ENCODE measurements around the gene NIFK. TPM values are rescaled to one million over a fixed set of nuclear protein-coding genes. Genes with fewer than 3 reads are reported as not detected.
"Not testable (repeated sequence)": the region's sequence is repeated elsewhere in the genome, so short reads cannot be mapped to it uniquely, and the experiment has no call there.

The NIFK gene
- polyA plus RNA-seq, 3 donors from 2014 or later, result 35.6 to 67.4 (median 39.8) TPM

- Mint-ChIP-seq H3K4me3 (peak within 1 kb of the TSS; percentile 92 to 98 (median 94)), H3K27me3 (ENCODE audit: low read depth in 3 of 3) (peaks cover 0 to 4% (median 2%) of the 10 kb centered on the region in 3 donors), H3K27ac (peak within 1 kb of the TSS; percentile 88 to 97 (median 94)), H3K36me3 (peaks cover 0 to 12% (median 0%) of the 10 kb centered on the region in 3 donors), H3K4me1 (peaks cover 36 to 46% of the 10 kb centered on the region in 2 donors), H3K9me3 (no peaks in the 10 kb centered on the region)
- peak; percentile 96 to 97 (median 97) for DNase-seq
Measured at GRCh38 chr2:121755237-121756111, 18.8 kb upstream of the NIFK start, which contains the start of gene TSN. Gene TSN (plus strand): TSS chr2:121755651. CDS start chr2:121755780, 129 bp downstream.

DNA sequence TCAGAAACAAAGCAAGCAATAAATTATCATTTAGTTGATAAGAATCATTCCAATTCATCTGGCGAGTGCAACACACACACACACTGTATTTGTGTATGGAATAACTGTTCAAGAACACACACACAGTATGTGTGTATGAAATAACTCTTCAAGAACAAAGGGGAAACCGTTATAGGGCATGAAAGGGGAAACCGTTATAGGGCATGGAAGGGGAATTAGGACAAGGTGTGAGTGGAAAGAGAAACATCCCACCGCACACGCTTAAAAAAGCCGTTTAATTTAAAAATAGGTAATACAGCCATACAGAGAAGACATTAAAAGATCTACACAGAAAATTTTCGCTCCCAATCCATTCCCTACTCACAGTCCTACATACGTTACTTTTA is 18.2 kb upstream of the NIFK start:
- Mint-ChIP-seq H3K27ac (peak overlapping the region; percentile 88 to 97 (median 92)), H3K9me3 (no peaks in the 10 kb centered on the region), H3K27me3 (ENCODE audit: low read depth in 3 of 3) (peaks cover 0 to 4% (median 2%) of the 10 kb centered on the region in 3 donors), H3K4me1 (peaks cover 36 to 46% of the 10 kb centered on the region in 2 donors), H3K4me3 (peak overlapping the region; percentile 92 to 98 (median 94)), H3K36me3 (peaks cover 0 to 10% (median 0%) of the 10 kb centered on the region in 3 donors)
- DNase-seq, result no peak

DNA sequence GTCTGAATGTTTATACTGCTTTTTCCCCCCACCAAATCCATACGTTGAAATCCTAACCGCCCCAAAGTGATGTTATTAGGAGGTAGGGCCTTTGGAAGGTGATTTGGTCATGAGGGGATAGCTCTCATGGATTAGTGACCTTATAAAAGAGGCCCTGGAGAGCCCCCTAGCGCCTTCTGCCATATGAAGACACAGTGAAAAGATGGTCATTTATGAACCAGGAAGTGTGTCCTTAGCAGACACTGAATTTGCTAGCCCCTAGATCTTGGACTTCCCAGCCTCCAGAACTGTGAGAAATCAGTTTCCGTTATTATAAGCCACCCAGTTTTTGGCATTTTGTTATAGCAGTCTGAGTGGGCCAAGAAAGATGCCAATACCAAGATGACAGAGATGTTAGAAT is 11.5 kb upstream of the NIFK start:
- no peaks in the 10 kb centered on the region for H3K36me3 Mint-ChIP-seq
- no peak overlapping the region for H3K4me3 Mint-ChIP-seq
- DNase-seq, result no peak
- no peaks in the 10 kb centered on the region for H3K9me3 Mint-ChIP-seq
- peaks cover 0 to 4% (median 3%) of the 10 kb centered on the region in 3 donors for H3K27me3 Mint-ChIP-seq (ENCODE audit: low read depth in 3 of 3)
- no peaks in the 10 kb centered on the region for H3K4me1 Mint-ChIP-seq
- peak overlapping the region in 1 of 6 donors; percentile 69 for H3K27ac Mint-ChIP-seq

- Mint-ChIP-seq H3K4me3 (no peak overlapping the region), H3K36me3 (no peaks in the 10 kb centered on the region), H3K9me3 (no peaks in the 10 kb centered on the region), H3K27ac (peak overlapping the region in 4 of 6 donors; percentile 12 to 63 (median 48)), H3K27me3 (ENCODE audit: low read depth in 3 of 3) (peaks cover 0 to 4% (median 3%) of the 10 kb centered on the region in 3 donors), H3K4me1 (no peaks in the 10 kb centered on the region)
- DNase-seq, result peak in 1 of 3 donors; percentile 30
Measured at GRCh38 chr2:121746071-121746578, 9.4 kb upstream of the NIFK start.

- Mint-ChIP-seq H3K4me3 (no peak overlapping the region), H3K9me3 (no peaks in the 10 kb centered on the region), H3K27ac (peak overlapping the region in 3 of 6 donors; percentile 40 to 56 (median 45)), H3K36me3 (no peaks in the 10 kb centered on the region), H3K4me1 (peaks cover 26 to 28% of the 10 kb centered on the region in 2 donors), H3K27me3 (ENCODE audit: low read depth in 3 of 3) (peaks cover 0 to 17% (median 3%) of the 10 kb centered on the region in 3 donors)
- DNase-seq, result no peak
Measured at GRCh38 chr2:121741450-121741849, 4.8 kb upstream of the NIFK start.

DNA sequence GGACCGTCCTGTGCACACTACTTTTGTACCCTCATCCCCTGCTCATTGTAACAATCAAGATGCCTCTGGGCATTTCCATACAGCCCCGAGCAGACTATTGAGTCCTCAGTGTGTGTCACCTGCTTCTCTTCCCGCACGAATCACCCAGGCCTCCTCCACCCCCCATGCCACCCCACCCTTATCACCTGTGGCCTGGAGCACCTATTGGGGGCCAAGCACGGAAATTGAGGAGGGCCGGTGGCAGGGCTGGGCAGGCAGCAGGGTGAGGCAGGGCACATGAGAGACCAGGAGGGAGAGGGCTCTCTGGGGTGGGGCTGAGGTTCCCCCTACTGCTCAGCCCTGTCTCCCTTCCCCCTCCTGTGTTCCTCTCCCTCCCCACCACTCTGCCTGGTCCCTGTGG is 4.3 kb upstream of the NIFK start:
- H3K9me3 Mint-ChIP-seq, result no peaks in the 10 kb centered on the region
- H3K4me3 Mint-ChIP-seq, result no peak overlapping the region
- H3K27ac Mint-ChIP-seq, result peak overlapping the region in 3 of 6 donors; percentile 5 to 40 (median 13)

GRCh38 chr2:121736140-121736461 is 574 bp downstream of the NIFK start:
- no peak for DNase-seq
- no peaks in the 10 kb centered on the region for H3K9me3 Mint-ChIP-seq
- peak overlapping the region; percentile 92 to 98 (median 96) for H3K27ac Mint-ChIP-seq
- peaks cover 0 to 18% (median 0%) of the 10 kb centered on the region in 3 donors for H3K27me3 Mint-ChIP-seq (ENCODE audit: low read depth in 3 of 3)
- peaks cover 9 to 12% (median 10%) of the 10 kb centered on the region in 3 donors for H3K36me3 Mint-ChIP-seq
- peaks cover 47 to 58% of the 10 kb centered on the region in 2 donors for H3K4me1 Mint-ChIP-seq
- peak overlapping the region; percentile 97 to 99 (median 98) for H3K4me3 Mint-ChIP-seq

More for the DNA sequence above, 4.3 kb upstream of the NIFK start:
- peaks cover 0 to 17% (median 3%) of the 10 kb centered on the region in 3 donors for H3K27me3 Mint-ChIP-seq (ENCODE audit: low read depth in 3 of 3)
- peaks cover 31 to 32% of the 10 kb centered on the region in 2 donors for H3K4me1 Mint-ChIP-seq
- DNase-seq, result no peak
- no peaks in the 10 kb centered on the region for H3K36me3 Mint-ChIP-seq

DNA sequence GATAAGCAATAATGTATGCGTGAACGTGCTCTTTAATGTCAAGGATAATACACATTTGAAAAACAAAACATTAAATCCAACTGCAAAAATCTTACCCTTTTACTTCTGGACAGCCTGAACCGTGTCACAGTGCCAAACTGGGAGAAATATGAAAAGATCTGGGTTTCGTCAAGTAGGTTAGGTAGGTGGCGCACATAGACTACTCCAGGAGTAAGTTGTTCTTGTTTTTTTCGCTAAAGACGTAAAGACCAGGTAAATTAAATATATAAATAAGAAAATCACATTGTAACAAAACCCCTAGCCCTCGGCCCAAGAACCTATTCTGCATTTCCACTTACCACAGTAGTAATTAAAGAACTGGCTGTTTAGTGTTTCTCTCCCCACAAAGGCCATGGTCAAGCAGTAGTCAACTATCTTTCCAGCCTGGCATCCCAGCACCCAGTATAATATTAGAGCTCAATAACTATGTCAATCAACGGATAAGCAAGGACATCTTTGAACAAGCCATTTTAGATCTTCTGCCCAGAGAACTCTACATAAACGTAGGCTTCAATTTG is 1.1 kb downstream of the NIFK start:
- H3K9me3 Mint-ChIP-seq, result no peaks in the 10 kb centered on the region
- DNase-seq, result no peak
- H3K4me1 Mint-ChIP-seq, result peaks cover 47 to 58% of the 10 kb centered on the region in 2 donors
- H3K27ac Mint-ChIP-seq, result peak overlapping the region; percentile 92 to 98 (median 96)
- H3K4me3 Mint-ChIP-seq, result peak overlapping the region; percentile 97 to 99 (median 98)
- peaks cover 9 to 17% (median 10%) of the 10 kb centered on the region in 3 donors for H3K36me3 Mint-ChIP-seq
- H3K27me3 Mint-ChIP-seq (ENCODE audit: low read depth in 3 of 3), result peaks cover 0 to 19% (median 0%) of the 10 kb centered on the region in 3 donors

DNA sequence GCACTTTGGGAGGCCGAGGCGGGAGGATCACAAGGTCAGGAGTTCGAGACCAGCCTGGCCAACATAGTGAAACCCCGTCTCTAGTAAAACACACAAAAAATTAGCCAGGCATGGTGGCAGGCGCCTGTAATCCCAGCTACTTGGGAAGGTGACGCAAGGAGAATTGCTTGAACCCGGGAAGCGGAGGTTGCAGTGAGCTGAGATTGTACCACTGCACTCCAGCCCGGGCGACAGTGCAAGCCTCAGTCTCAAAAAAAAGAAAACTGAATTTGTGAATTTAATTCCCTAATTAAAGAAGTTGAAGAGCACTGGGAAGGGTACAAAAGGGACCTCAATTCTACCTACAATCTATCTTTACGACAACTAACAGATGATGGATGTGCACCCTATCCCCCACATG is 2.1 kb downstream of the NIFK start:
- Mint-ChIP-seq H3K27me3 (ENCODE audit: low read depth in 3 of 3) (peaks cover 0 to 17% (median 0%) of the 10 kb centered on the region in 3 donors), H3K4me1 (peaks cover 45 to 56% of the 10 kb centered on the region in 2 donors), H3K4me3 (peak overlapping the region in 1 of 5 donors; percentile 98), H3K27ac (peak overlapping the region in 1 of 6 donors; percentile 92), H3K36me3 (peaks cover 9 to 19% (median 10%) of the 10 kb centered on the region in 3 donors)
- H3K9me3 Mint-ChIP-seq, DNase-seq: not testable (repeated sequence)

DNA sequence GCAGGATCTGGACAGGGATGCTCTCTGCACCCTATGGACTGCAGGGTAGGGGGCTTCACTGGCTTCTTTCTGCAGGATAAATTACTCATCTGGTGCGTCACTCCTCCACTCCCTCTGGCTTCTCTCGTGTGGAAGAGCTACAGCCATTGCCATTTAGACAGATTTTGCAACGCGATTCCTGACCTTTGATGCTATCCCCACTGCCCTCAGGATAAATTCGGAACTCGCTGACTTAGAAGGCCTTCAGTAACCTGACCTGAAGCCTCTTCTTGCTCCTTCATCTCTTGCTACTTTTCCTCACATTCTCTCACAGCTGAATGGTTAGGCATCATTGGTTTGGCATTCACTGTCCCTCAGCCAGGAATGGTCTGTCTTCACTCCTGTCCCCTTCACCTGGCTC is 5.3 kb downstream of the NIFK start:
- peaks cover 20 to 34% of the 10 kb centered on the region in 2 donors for H3K4me1 Mint-ChIP-seq
- H3K36me3 Mint-ChIP-seq, result peaks cover 24 to 41% (median 25%) of the 10 kb centered on the region in 3 donors
- H3K27ac Mint-ChIP-seq, result peak overlapping the region in 4 of 6 donors; percentile 9 to 59 (median 28)
- peaks cover 0 to 3% (median 0%) of the 10 kb centered on the region in 3 donors for H3K27me3 Mint-ChIP-seq (ENCODE audit: low read depth in 3 of 3)
- H3K4me3 Mint-ChIP-seq, result no peak overlapping the region
- no peaks in the 10 kb centered on the region for H3K9me3 Mint-ChIP-seq
- no peak for DNase-seq

- Mint-ChIP-seq H3K4me3 (no peak overlapping the region), H3K27me3 (ENCODE audit: low read depth in 3 of 3) (peaks cover 0 to 3% (median 0%) of the 10 kb centered on the region in 3 donors), H3K27ac (no peak overlapping the region), H3K9me3 (no peaks in the 10 kb centered on the region), H3K36me3 (peaks cover 24 to 46% (median 25%) of the 10 kb centered on the region in 3 donors), H3K4me1 (peaks cover 6 to 15% of the 10 kb centered on the region in 2 donors)
- DNase-seq, result no peak
Measured at GRCh38 chr2:121727950-121728349, 8.7 kb downstream of the NIFK start.

GRCh38 chr2:121727332-121727731 is 9.3 kb downstream of the NIFK start:
- no peak for DNase-seq
- no peak overlapping the region for H3K27ac Mint-ChIP-seq
- H3K9me3 Mint-ChIP-seq, result no peaks in the 10 kb centered on the region
- H3K4me3 Mint-ChIP-seq, result no peak overlapping the region
- H3K4me1 Mint-ChIP-seq, result peaks cover 6 to 15% of the 10 kb centered on the region in 2 donors
- H3K36me3 Mint-ChIP-seq, result peaks cover 24 to 46% (median 25%) of the 10 kb centered on the region in 3 donors
- peaks cover 0 to 3% (median 0%) of the 10 kb centered on the region in 3 donors for H3K27me3 Mint-ChIP-seq (ENCODE audit: low read depth in 3 of 3)

- Mint-ChIP-seq H3K4me1 (peaks cover 3 to 8% of the 10 kb centered on the region in 2 donors), H3K4me3 (no peak overlapping the region), H3K27me3 (ENCODE audit: low read depth in 3 of 3) (no peaks in the 10 kb centered on the region), H3K9me3 (no peaks in the 10 kb centered on the region), H3K36me3 (peaks cover 11 to 21% (median 12%) of the 10 kb centered on the region in 3 donors), H3K27ac (no peak overlapping the region)
- DNase-seq, result no peak
Measured at GRCh38 chr2:121723316-121723715, 13.4 kb downstream of the NIFK start.

All from immature natural killer cell (primary cell).